HCT116 (cell line): Measurements from ENCODE around the gene CD63. TPM values are rescaled to one million over a fixed set of nuclear protein-coding genes. Genes with fewer than 3 reads are reported as not detected.
A peak's percentile ranks its signal among the peaks of the same experiment; 100 is the strongest.

ENCODE experiments used
- ATAC-seq: fragments of 200-7000 bp; cut with Tn5 transposase; 2 replicates; pipeline ENCODE4 v1.9.1; 2020; ENCODE audit warnings: mild to moderate bottlenecking, moderate library complexity
- BruUV-seq: library from RNA; stranded (reverse); fragments of 400-500 nt; replicated peaks from 2 replicates; lab custom pipeline; 2021; lab: Mats Ljungman, UMichigan
- CTCF ChIA-PET: fragments of 300-600 bp; sonication (Branson Sonifier 250); formaldehyde crosslinking; loops from one replicate; lab custom pipeline; 2021; ENCODE audit warnings: antibody characterized with exemption; lab: Charles Lee
- POLR2A ChIA-PET: fragments of 300-600, 350-600 bp; sonication (Branson Sonifier 250); formaldehyde crosslinking; loops from one replicate; lab custom pipeline; 2021; ENCODE audit warnings: antibody characterized with exemption; lab: Charles Lee
- RAD21 ChIA-PET, 2 experiments: fragments of 300-600 bp; sonication (Branson Sonifier 250); formaldehyde crosslinking; loops; one replicate each; lab custom pipeline; 2023; ENCODE audit warnings: low total read pairs in 2 of 2; ENCODE audit not compliant: uncharacterized antibody in 2 of 2, unreplicated experiment in 2 of 2, low non-redundant PET in 1 of 2; lab: Charles Lee
- DNase-seq: peaks from one replicate; pipeline ENCODE4 v3.0.0-alpha.2; 2010; ENCODE audit warnings: low read depth, low spot score
- H2AFZ ChIP-seq: fragments of 200-600 bp; shearing (Covaris generic), sonication (generic); 2 replicates; pipeline ENCODE4 v1.6.1; 2017; ENCODE audit warnings: low read depth, mixed run types, mixed read lengths, antibody characterized with exemption, low read length; ENCODE audit not compliant: poor library complexity, severe bottlenecking
- H3K27ac ChIP-seq: 2 replicates; pipeline ENCODE4 v1.5.1; 2012; ENCODE audit warnings: low read depth, low read length
- H3K27me3 ChIP-seq: fragments of 200-600 bp; sonication (generic); 2 replicates; pipeline ENCODE4 v1.6.1; 2016; ENCODE audit warnings: mixed run types, low read length, mixed read lengths; ENCODE audit not compliant: insufficient read depth
- H3K36me3 ChIP-seq, 2 experiments: fragments of 200-500 bp in 1 of 2; fragments of 200-600 bp in 1 of 2; sonication (Bioruptor generic) in 1 of 2; sonication (generic) in 1 of 2; 2 replicates each; pipeline versions ENCODE4 v1.5.1 to v1.6.1; 2014 to 2016; ENCODE audit warnings: low read length in 2 of 2, inconsistent platforms in 1 of 2, mixed read lengths in 1 of 2, mixed run types in 1 of 2; ENCODE audit not compliant: insufficient read depth in 2 of 2, control insufficient read depth in 1 of 2
- H3K4me1 ChIP-seq, 2 experiments: fragments of 200-600 bp in 1 of 2; sonication (generic) in 1 of 2; 2 replicates each; pipeline versions ENCODE4 v1.5.1 to v1.6.1; 2012 to 2017; ENCODE audit warnings: low read length in 2 of 2, inconsistent platforms in 1 of 2, mild to moderate bottlenecking in 1 of 2, mixed read lengths in 1 of 2, mixed run types in 1 of 2, moderate library complexity in 1 of 2; ENCODE audit not compliant: insufficient read depth in 2 of 2, control insufficient read depth in 1 of 2
- H3K4me2 ChIP-seq: fragments of 200-600 bp; sonication (generic); 2 replicates; pipeline ENCODE4 v1.6.1; 2017; ENCODE audit warnings: mixed run types, low read length, mixed read lengths
- H3K4me3 ChIP-seq, 2 experiments: fragments of 200-600 bp in 1 of 2; sonication (generic) in 1 of 2; replicated peaks in 1 of 2; 2 replicates each; pipeline ENCODE4 v1.5.1; 2011 to 2016; ENCODE audit warnings: low read length in 2 of 2, control low read depth in 1 of 2, low read depth in 1 of 2, mild to moderate bottlenecking in 1 of 2, mixed read lengths in 1 of 2, mixed run types in 1 of 2
- H3K79me2 ChIP-seq: fragments of 200-600 bp; sonication (generic); 2 replicates; pipeline ENCODE4 v1.6.1; 2017; ENCODE audit warnings: mild to moderate bottlenecking, mixed run types, low read length, moderate library complexity, mixed read lengths; ENCODE audit not compliant: insufficient read depth
- H3K9ac ChIP-seq: fragments of 200-600 bp; sonication (generic); 2 replicates; pipeline ENCODE4 v1.6.1; 2016; ENCODE audit warnings: low read length, mixed read lengths
- H3K9me2 ChIP-seq: fragments of 200-600 bp; sonication (generic), shearing (Covaris generic); 2 replicates; pipeline ENCODE4 v1.6.1; 2017; ENCODE audit warnings: mixed run types, mild to moderate bottlenecking, moderate library complexity; ENCODE audit not compliant: insufficient read depth
- H3K9me3 ChIP-seq, 2 experiments: fragments of 200-500 bp in 1 of 2; fragments of 200-600 bp in 1 of 2; sonication (Bioruptor generic) in 1 of 2; sonication (generic) in 1 of 2; 2 replicates each; pipeline ENCODE4 v1.6.1; 2014 to 2017; ENCODE audit warnings: low read length in 2 of 2, mixed read lengths in 2 of 2, inconsistent platforms in 1 of 2, low read depth in 1 of 2, mild to moderate bottlenecking in 1 of 2, mixed run types in 1 of 2, moderate library complexity in 1 of 2; ENCODE audit not compliant: control insufficient read depth in 1 of 2, insufficient read depth in 1 of 2
- H4K20me1 ChIP-seq: fragments of 200-600 bp; sonication (generic), shearing (Covaris generic); 2 replicates; pipeline ENCODE4 v1.6.1; 2017; ENCODE audit warnings: mixed run types, mild to moderate bottlenecking, moderate library complexity; ENCODE audit not compliant: insufficient read depth
- CBX3 ChIP-seq: IDR thresholded peaks from 2 replicates; pipeline ENCODE4 v1.6.1; 2012; ENCODE audit warnings: low read depth
- EGR1 ChIP-seq: IDR thresholded peaks from 2 replicates; pipeline ENCODE4 v1.6.1; 2012; ENCODE audit warnings: low read depth
- POLR2A ChIP-seq: IDR thresholded peaks from 2 replicates; pipeline ENCODE4 v1.7.0; 2011; ENCODE audit warnings: borderline replicate concordance; ENCODE audit not compliant: insufficient read depth, insufficient read length; ENCODE audit errors: extremely low read depth
- RAD21 ChIP-seq: IDR thresholded peaks from 2 replicates; pipeline ENCODE4 v1.6.1; 2012; ENCODE audit warnings: low read depth, mild to moderate bottlenecking
- REST ChIP-seq: IDR thresholded peaks from 2 replicates; pipeline ENCODE4 v1.6.1; 2012; ENCODE audit warnings: low read depth
- SRF ChIP-seq: IDR thresholded peaks from 2 replicates; pipeline ENCODE4 v1.6.1; 2012; ENCODE audit warnings: low read depth
- ZBTB33 ChIP-seq: IDR thresholded peaks from 2 replicates; pipeline ENCODE4 v1.6.1; 2011; ENCODE audit warnings: mild to moderate bottlenecking, low read length, moderate library complexity; ENCODE audit not compliant: insufficient replicate concordance; ENCODE audit errors: extremely low read depth
- intact Hi-C: fragments of 100-400 bp; cut with micrococcal nuclease; formaldehyde crosslinking; loops from 2 replicates; pipeline ENCODE4 v1.10.0; 2022
- total RNA-seq: library from RNA; stranded (reverse); gene quantifications from one replicate; pipeline ENCODE4 v1.2.1, GENCODE V29; 2021; ENCODE audit not compliant: unreplicated experiment

Gene CD63
- total RNA-seq, 1 experiment from 2014 or later: 355 TPM

GRCh38 chr12:55738123-55739024, 9.6 kb upstream of the CD63 start (continued):
- TF ChIP-seq ZBTB33 (no peak), POLR2A (peak; percentile 37)

- Histone ChIP-seq H3K27me3 (no peaks in the 10 kb centered on the region), H3K9ac (peak overlapping the region; percentile 57), H3K79me2 (no peaks in the 10 kb centered on the region), H3K4me2 (peak overlapping the region; percentile 88), H3K4me1 (peaks cover 14 to 49% of the 10 kb centered on the region in 2 experiments), H3K36me3 (no peaks in the 10 kb centered on the region), H3K27ac (peak overlapping the region; percentile 46), H2AFZ (peak overlapping the region; percentile 99), H3K4me3 (peak overlapping the region; percentile 63 to 64), H3K9me3 (no peaks in the 10 kb centered on the region), H4K20me1 (no peaks in the 10 kb centered on the region), H3K9me2 (no peaks in the 10 kb centered on the region)
- CTCF ChIA-PET: interaction anchor here (0.7 to 3.6 kb wide), 51 partner anchors 8 to 988 kb away, joined by 3 to 49 read pairs (median 4); partner anchors contain the start of genes BLOC1S1, CD63, DGKA and DNAJC14
- RAD21 ChIA-PET: interaction anchor here (0.6 to 1.6 kb wide), 11 partner anchors 8 to 302 kb away, joined by 3 to 11 read pairs (median 4); partner anchors contain the start of genes CD63 (in 1 of the 2) and DNAJC14 (in 1 of the 2)
- POLR2A ChIA-PET: interaction anchor here (0.5 to 3.8 kb wide), 10 partner anchors 8 to 390 kb away, joined by 3 to 24 read pairs (median 5); partner anchors contain the start of genes CD63, ESYT1, ORMDL2 and PA2G4
- TF ChIP-seq REST (no peak), CBX3 (no peak), RAD21 (no peak), EGR1 (no peak), POLR2A (no peak), SRF (no peak), ZBTB33 (no peak)
- DNase-seq (no peak), ATAC-seq (peak; percentile 33)
- intact Hi-C loops: loop anchor here (1.0 to 10.0 kb wide), 6 partner anchors 56 to 377 kb away; partner anchors contain the start of genes PYM1, RPL41 and ZC3H10
- no TSS peak for BruUV-seq
These were observed 8.8 kb upstream of the CD63 start for GRCh38 chr12:55737581-55738122.
